ENCODE results near the gene ALK.

Gene ALK

GRCh38 chr2:29573147-29573546, 348.2 kb downstream of the ALK start:
- DNase-seq, result no peak

GRCh38 chr2:29570539-29570938, 350.8 kb downstream of the ALK start:
- DNase-seq, result no peak

GRCh38 chr2:29567906-29568520, 353.4 kb downstream of the ALK start:
- no peak for DNase-seq

GRCh38 chr2:29563697-29564096, 357.7 kb downstream of the ALK start:
- no peak for DNase-seq

- no peak for DNase-seq
Observed at GRCh38 chr2:29562896-29563295, 358.5 kb downstream of the ALK start.

- no peak for DNase-seq
Observed at GRCh38 chr2:29562319-29562718, 359.1 kb downstream of the ALK start.

GRCh38 chr2:29561628-29562027, 359.8 kb downstream of the ALK start:
- no peak for DNase-seq

GRCh38 chr2:29561181-29561580, 360.2 kb downstream of the ALK start:
- DNase-seq, result no peak

- no peak for DNase-seq
Observed at GRCh38 chr2:29560566-29560965, 360.8 kb downstream of the ALK start.

- DNase-seq, result no peak
Observed at GRCh38 chr2:29560030-29560429, 361.4 kb downstream of the ALK start.

- DNase-seq, result no peak
Observed at GRCh38 chr2:29559578-29559977, 361.8 kb downstream of the ALK start.

- DNase-seq, result no peak
Observed at GRCh38 chr2:29558097-29558496, 363.3 kb downstream of the ALK start.

GRCh38 chr2:29557268-29557667, 364.1 kb downstream of the ALK start:
- DNase-seq, result no peak

- no peak for DNase-seq
Observed at GRCh38 chr2:29549069-29549380, 372.4 kb downstream of the ALK start.

- no peak for DNase-seq
Observed at GRCh38 chr2:29544917-29545316, 376.5 kb downstream of the ALK start.

GRCh38 chr2:29544031-29544430, 377.4 kb downstream of the ALK start:
- no peak for DNase-seq

GRCh38 chr2:29535188-29535587, 386.2 kb downstream of the ALK start:
- DNase-seq, result no peak

- no peak for DNase-seq
Observed at GRCh38 chr2:29532436-29532835, 388.9 kb downstream of the ALK start.

- no peak for DNase-seq
Observed at GRCh38 chr2:29531626-29532025, 389.8 kb downstream of the ALK start.

GRCh38 chr2:29530281-29530680, 391.1 kb downstream of the ALK start:
- no peak for DNase-seq

- no peak for DNase-seq
Observed at GRCh38 chr2:29528891-29529520, 392.4 kb downstream of the ALK start.

GRCh38 chr2:29528371-29528770, 393.0 kb downstream of the ALK start:
- no peak for DNase-seq

GRCh38 chr2:29527947-29528346, 393.4 kb downstream of the ALK start:
- DNase-seq, result no peak

- no peak for DNase-seq
Observed at GRCh38 chr2:29526587-29527586, 394.5 kb downstream of the ALK start.

Measured in activated gamma-delta T cell (primary cell).